ENCODE data around the gene IDH1.

The IDH1 gene

GRCh38 chr2:208252716-208253492 lies 2.0 kb downstream of the IDH1 start:
- Histone ChIP-seq H3K79me2 (ENCODE audit: insufficient read depth, low read depth) (no peaks in the 10 kb centered on the region), H3K4me3 (IDR thresholded peaks at IDR 0.05; ENCODE audit: insufficient read depth, low read depth, low read length) (no peak overlapping the region), H3K36me3 (ENCODE audit: insufficient read depth) (no peaks in the 10 kb centered on the region), H4K20me1 (ENCODE audit: insufficient read depth) (no peaks in the 10 kb centered on the region), H3K4me1 (ENCODE audit: low read depth, poor library complexity, severe bottlenecking) (peaks cover 39% of the 10 kb centered on the region), H3K27ac (no peak overlapping the region), H3K9ac (no peak overlapping the region), H2AFZ (ENCODE audit: low read depth) (no peak overlapping the region), H3K4me2 (peak overlapping the region; percentile 56), H3K27me3 (ENCODE audit: insufficient read depth, low read depth) (no peaks in the 10 kb centered on the region)
- no peak for TF ChIP-seq CTCF (conservative IDR thresholded peaks at IDR 0.05; ENCODE audit: low read depth, low read length)

DNA sequence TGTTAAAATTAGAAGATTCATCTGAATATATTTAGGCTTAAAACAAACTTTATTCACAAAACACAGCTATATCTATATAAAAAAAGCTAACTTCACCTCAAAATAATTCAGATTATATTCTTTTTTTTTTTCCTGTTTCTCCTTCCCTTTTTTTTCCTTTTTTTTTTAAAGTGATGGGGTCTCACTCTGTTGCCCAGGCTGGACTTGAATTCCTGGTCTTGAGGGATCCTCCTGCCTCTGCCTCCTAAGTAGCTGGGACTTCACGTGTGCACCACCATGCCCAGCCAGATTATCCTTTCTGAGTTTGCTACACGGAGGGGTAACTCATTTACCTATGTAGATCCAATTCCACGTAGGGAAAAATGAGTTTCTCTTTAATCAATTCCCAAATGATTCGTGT lies 3.8 kb downstream of the IDH1 start:
- Histone ChIP-seq H4K20me1 (ENCODE audit: insufficient read depth) (no peaks in the 10 kb centered on the region), H3K27me3 (ENCODE audit: insufficient read depth, low read depth) (no peaks in the 10 kb centered on the region), H3K4me1 (ENCODE audit: low read depth, poor library complexity, severe bottlenecking) (peaks cover 56% of the 10 kb centered on the region), H3K4me3 (IDR thresholded peaks at IDR 0.05; ENCODE audit: insufficient read depth, low read depth, low read length) (no peak overlapping the region), H3K27ac (no peak overlapping the region), H3K36me3 (ENCODE audit: insufficient read depth) (no peaks in the 10 kb centered on the region), H3K9ac (no peak overlapping the region), H3K4me2 (no peak overlapping the region), H3K79me2 (ENCODE audit: insufficient read depth, low read depth) (no peaks in the 10 kb centered on the region), H2AFZ (ENCODE audit: low read depth) (no peak overlapping the region)
- no peak for TF ChIP-seq CTCF (conservative IDR thresholded peaks at IDR 0.05; ENCODE audit: low read depth, low read length)

- no peak overlapping the region for H2AFZ ChIP-seq (ENCODE audit: low read depth)
- no peaks in the 10 kb centered on the region for H4K20me1 ChIP-seq (ENCODE audit: insufficient read depth)
- TF ChIP-seq CTCF (conservative IDR thresholded peaks at IDR 0.05; ENCODE audit: low read depth, low read length): no peak
- no peak overlapping the region for H3K4me3 ChIP-seq (IDR thresholded peaks at IDR 0.05; ENCODE audit: insufficient read depth, low read depth, low read length)
- H3K27me3 ChIP-seq (ENCODE audit: insufficient read depth, low read depth): no peaks in the 10 kb centered on the region
- no peak overlapping the region for H3K27ac ChIP-seq
- no peak overlapping the region for H3K4me2 ChIP-seq
- no peaks in the 10 kb centered on the region for H3K36me3 ChIP-seq (ENCODE audit: insufficient read depth)
- H3K4me1 ChIP-seq (ENCODE audit: low read depth, poor library complexity, severe bottlenecking): peaks cover 51% of the 10 kb centered on the region
- no peak overlapping the region for H3K9ac ChIP-seq
- H3K79me2 ChIP-seq (ENCODE audit: insufficient read depth, low read depth): no peaks in the 10 kb centered on the region
Measured at GRCh38 chr2:208250388-208250787, 4.5 kb downstream of the IDH1 start.

DNA sequence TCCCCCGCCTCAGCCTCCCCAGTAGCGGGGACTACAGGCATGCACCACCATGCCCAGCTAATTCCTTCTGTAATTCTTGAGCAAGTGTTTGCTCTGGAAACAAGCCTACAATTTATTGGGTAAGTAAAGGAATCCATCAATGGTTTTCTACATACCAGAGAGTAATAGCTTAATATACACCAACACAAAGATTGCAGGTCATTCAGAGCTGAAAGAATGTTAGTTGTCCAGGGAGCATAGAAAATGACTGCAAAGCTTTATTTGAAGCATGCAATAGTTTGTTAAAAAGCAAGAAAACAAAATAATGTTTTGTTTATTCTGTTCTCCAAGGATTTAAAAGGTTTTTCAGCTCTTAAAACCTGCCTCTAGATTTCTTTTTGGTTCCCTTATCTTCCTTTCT lies 5.6 kb downstream of the IDH1 start:
- H3K4me1 ChIP-seq (ENCODE audit: low read depth, poor library complexity, severe bottlenecking): peaks cover 51% of the 10 kb centered on the region
- H3K9ac ChIP-seq: no peak overlapping the region
- no peaks in the 10 kb centered on the region for H3K36me3 ChIP-seq (ENCODE audit: insufficient read depth)

More for the DNA sequence above, 5.6 kb downstream of the IDH1 start:
- no peak overlapping the region for H3K4me3 ChIP-seq (IDR thresholded peaks at IDR 0.05; ENCODE audit: insufficient read depth, low read depth, low read length)
- H3K27ac ChIP-seq: no peak overlapping the region
- no peaks in the 10 kb centered on the region for H3K27me3 ChIP-seq (ENCODE audit: insufficient read depth, low read depth)
- no peak overlapping the region for H3K4me2 ChIP-seq
- no peaks in the 10 kb centered on the region for H4K20me1 ChIP-seq (ENCODE audit: insufficient read depth)
- H2AFZ ChIP-seq (ENCODE audit: low read depth): no peak overlapping the region
- no peaks in the 10 kb centered on the region for H3K79me2 ChIP-seq (ENCODE audit: insufficient read depth, low read depth)
- no peak for TF ChIP-seq CTCF (conservative IDR thresholded peaks at IDR 0.05; ENCODE audit: low read depth, low read length)
